WI38 (cell line): ENCODE results near the gene IL5RA.
A peak's percentile ranks its signal among the peaks of the same experiment; 100 is the strongest.

ENCODE experiments used
- H3K4me3 ChIP-seq: 2 replicates; pipeline ENCODE4 v1.5.1; 2011; ENCODE audit warnings: low read depth, mild to moderate bottlenecking, control low read depth, low read length
- TF ChIP-seq, protein P1 (sequence below): IDR thresholded peaks from 2 replicates; pipeline ENCODE4 v1.5.1; 2012; ENCODE audit warnings: low read depth, mild to moderate bottlenecking, control low read depth, low read length

IL5RA gene

GRCh38 chr3:3125977-3126376 lies 15.8 kb upstream of the IL5RA start:
- peak overlapping the region; percentile 88 for H3K4me3 ChIP-seq
- TF ChIP-seq, protein P1, sequence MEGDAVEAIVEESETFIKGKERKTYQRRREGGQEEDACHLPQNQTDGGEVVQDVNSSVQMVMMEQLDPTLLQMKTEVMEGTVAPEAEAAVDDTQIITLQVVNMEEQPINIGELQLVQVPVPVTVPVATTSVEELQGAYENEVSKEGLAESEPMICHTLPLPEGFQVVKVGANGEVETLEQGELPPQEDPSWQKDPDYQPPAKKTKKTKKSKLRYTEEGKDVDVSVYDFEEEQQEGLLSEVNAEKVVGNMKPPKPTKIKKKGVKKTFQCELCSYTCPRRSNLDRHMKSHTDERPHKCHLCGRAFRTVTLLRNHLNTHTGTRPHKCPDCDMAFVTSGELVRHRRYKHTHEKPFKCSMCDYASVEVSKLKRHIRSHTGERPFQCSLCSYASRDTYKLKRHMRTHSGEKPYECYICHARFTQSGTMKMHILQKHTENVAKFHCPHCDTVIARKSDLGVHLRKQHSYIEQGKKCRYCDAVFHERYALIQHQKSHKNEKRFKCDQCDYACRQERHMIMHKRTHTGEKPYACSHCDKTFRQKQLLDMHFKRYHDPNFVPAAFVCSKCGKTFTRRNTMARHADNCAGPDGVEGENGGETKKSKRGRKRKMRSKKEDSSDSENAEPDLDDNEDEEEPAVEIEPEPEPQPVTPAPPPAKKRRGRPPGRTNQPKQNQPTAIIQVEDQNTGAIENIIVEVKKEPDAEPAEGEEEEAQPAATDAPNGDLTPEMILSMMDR: no peak

DNA sequence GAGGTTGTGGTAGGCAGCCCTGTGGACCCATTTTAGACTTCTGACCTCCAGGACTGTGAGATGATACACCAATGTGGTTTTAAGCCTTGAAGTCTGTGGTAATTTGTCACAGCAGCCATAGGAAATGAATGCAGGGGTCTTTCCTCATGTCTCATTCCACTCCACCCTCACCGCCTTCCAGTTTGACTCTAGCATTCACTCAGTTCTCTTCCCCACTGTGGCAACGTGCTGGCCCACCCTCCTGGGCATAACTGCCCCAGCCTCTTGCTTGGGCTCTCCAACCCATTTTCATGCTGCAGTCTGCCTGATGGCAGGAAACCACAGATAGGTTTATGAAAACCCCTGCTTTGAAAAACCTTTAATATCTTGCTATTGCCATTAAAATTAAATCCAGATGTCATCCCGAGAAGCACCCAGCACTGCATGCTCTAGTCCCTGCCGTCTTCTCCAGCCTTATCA lies 9.2 kb upstream of the IL5RA start:
- TF ChIP-seq, protein P1: no peak
- H3K4me3 ChIP-seq: no peak overlapping the region

DNA sequence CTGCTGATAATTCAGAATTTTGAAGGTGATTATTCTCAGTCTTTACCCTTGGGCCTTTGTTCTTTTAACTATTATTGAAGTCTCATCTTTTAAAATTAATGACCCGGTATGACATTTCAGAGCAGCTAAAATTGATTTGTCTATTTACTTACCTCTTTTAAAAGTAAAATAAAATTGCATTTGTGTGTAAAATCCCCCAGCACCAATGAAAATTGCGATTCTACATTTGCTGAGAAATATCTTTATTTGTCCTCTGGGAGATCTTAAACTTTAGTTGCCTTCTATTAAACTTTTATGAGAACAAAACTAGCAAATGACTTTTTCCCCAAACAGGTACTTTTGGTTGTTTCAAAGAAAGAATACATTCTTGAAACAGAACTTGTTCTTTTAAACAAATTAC lies 7.5 kb upstream of the IL5RA start:
- H3K4me3 ChIP-seq: no peak overlapping the region
- TF ChIP-seq, protein P1: no peak

GRCh38 chr3:3113042-3113709 lies 3.0 kb upstream of the IL5RA start:
- TF ChIP-seq, protein P1: no peak

DNA sequence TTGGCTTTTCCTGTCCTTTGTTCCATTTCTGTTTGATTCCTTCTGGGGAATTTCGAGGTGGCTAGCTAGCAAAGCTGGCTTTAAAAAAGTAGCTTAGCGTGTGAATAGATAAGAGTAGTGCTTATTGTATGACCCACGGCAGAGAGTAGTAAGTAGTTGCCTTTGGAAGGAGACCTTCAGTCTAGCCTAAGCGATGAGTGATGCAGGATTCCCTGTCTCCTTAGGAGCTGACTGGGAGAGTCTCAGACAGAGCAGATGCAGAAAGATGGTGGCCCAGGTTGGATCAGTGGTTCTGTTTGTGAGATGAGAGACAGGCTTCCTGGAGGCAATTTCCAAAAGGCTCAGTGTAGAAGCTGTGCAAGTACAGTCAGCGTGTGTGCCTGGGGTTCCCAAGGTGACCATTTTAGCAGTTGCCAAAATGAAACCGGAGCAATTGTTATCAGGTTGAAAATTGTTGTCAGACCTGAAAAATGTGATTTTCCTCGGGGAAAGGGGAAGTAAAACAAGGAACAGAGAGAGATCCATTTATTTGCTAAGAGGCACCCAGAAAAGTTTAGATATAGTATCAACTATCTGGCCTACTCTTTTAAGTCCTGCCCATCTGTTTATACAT lies 681 bp upstream of the IL5RA start:
- no peak overlapping the region for H3K4me3 ChIP-seq
- TF ChIP-seq, protein P1: no peak

More at GRCh38 chr3:3113042-3113709, 3.0 kb upstream of the IL5RA start:
- no peak overlapping the region for H3K4me3 ChIP-seq

DNA sequence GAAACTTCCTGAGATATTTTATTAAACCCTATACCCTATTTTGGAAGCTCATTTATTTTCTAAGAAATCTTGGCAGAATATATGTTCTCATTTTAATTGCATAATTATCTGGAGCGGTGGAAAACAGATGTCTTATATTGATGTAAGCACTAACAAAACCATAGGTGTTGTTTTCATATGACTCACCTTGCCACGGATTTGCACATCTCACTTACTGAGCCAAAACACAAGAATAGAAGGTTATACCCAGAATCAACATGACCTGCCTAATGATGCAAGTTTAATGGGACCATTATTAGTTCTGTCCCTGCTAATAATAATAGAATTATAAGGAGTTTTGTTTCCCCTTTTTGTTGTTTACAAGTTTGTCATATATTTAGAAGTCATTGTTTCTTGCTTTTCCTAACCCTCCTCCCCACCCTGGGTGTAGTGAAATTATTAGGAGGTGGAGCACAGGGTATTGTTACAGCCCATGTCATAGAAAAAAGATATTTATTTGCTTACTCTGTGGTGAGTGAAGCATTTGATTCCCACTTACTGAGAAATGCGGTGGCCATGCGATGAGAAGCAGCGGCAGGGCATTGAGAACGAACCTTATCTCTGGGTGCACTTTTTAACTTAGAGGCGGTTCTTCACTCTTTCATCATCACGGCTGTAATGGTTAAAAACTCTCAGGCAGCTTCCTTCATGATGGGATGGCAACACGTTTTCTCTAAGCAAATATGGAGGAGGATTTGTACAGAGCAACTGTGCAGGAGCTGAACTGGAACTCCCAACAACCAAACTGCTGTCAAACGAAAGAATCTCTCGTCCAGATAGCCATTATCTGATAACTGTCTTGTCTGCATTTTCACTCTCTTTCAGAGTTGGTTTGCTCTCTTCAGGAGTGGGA lies 521 bp downstream of the IL5RA start:
- 0 out of 2 replicates have a peak overlapping the region, but pooled peaks have one; percentile 14 for H3K4me3 ChIP-seq
- TF ChIP-seq, protein P1: no peak

GRCh38 chr3:3107858-3108257 lies 2.3 kb downstream of the IL5RA start:
- TF ChIP-seq, protein P1: no peak
- no peak overlapping the region for H3K4me3 ChIP-seq
